ENCODE results near the gene GID8.

DNA sequence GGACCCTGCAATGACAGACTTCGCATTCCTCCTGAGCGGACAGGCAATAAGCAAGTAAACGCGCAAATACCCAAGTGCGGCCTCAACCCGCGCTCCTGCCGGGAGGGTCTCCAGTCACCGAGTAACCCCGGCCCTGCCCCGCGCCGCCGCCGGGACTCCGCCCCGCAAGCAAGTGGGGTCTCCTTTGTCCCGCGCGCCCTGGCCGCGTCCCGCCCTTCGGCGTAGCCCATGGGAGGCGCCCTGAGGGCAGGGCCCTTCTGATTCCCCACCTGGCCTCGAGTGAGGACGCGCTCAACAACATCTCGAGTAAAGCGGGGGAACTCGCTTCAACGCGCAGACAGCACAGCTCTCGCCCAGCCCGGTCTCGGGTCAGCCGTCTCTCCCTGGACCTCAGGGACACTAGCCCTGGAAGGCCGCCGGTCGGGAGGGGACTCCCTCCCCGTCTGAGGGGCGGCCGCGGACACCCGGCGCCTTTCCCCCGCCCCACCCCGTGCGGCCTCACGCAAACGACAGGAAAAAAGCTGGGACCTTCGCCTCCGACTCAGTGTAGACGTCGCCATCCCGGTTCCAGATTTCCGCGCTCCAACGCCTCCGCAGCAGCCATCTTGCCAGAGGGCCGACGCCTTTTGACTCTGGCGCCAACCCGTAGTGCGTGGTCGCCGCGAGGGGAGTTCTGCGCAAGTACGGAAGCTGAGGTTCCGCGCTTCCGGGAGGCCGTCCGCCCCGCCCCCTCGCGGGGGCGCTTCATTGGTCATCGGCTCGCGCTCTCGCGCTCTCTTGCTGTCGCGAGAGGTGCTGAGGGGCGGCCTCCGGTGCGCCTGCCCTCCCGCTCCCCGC lies 461 bp upstream of the GID8 start:
- TF ChIP-seq, protein P1, sequence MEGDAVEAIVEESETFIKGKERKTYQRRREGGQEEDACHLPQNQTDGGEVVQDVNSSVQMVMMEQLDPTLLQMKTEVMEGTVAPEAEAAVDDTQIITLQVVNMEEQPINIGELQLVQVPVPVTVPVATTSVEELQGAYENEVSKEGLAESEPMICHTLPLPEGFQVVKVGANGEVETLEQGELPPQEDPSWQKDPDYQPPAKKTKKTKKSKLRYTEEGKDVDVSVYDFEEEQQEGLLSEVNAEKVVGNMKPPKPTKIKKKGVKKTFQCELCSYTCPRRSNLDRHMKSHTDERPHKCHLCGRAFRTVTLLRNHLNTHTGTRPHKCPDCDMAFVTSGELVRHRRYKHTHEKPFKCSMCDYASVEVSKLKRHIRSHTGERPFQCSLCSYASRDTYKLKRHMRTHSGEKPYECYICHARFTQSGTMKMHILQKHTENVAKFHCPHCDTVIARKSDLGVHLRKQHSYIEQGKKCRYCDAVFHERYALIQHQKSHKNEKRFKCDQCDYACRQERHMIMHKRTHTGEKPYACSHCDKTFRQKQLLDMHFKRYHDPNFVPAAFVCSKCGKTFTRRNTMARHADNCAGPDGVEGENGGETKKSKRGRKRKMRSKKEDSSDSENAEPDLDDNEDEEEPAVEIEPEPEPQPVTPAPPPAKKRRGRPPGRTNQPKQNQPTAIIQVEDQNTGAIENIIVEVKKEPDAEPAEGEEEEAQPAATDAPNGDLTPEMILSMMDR (IDR thresholded peaks at IDR 0.05; ENCODE audit: low read depth, low read length, poor library complexity, severe bottlenecking), result no peak
- TF ChIP-seq EZH2phosphoT487 (IDR thresholded peaks at IDR 0.05; ENCODE audit: borderline replicate concordance, low read length), result no peak
